NOMO-1 treated with dmso at 0.1 percent for 144 hours (cell line): ENCODE data around the gene MSMO1.
A peak's percentile ranks its signal among the peaks of the same experiment; 100 is the strongest.

ENCODE experiments used
- DNase-seq: peaks from one replicate; lab custom pipeline; 2025; ENCODE audit not compliant: unreplicated experiment; lab: John Stamatoyannopoulos, UW

MSMO1 gene

DNA sequence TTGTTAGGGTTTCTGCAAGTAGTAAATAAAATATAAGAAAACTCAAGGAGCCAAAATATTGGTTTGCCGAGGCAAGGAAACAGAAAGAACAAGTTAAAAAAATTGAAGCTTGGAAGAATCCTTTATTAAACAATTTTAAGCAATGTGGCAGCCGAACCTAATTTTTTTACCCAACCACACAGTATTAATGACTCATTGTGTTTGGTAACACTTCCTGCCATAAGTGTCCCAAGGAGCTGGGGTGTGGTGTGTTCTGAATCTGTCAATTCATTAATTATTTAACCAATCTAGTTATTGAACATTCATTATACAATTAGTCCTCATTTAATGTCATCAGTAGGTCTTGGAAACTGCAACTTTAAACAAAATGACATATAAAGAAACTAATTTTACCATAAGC is 32.0 kb downstream of the MSMO1 start:
- DNase-seq: peak; percentile 15

DNA sequence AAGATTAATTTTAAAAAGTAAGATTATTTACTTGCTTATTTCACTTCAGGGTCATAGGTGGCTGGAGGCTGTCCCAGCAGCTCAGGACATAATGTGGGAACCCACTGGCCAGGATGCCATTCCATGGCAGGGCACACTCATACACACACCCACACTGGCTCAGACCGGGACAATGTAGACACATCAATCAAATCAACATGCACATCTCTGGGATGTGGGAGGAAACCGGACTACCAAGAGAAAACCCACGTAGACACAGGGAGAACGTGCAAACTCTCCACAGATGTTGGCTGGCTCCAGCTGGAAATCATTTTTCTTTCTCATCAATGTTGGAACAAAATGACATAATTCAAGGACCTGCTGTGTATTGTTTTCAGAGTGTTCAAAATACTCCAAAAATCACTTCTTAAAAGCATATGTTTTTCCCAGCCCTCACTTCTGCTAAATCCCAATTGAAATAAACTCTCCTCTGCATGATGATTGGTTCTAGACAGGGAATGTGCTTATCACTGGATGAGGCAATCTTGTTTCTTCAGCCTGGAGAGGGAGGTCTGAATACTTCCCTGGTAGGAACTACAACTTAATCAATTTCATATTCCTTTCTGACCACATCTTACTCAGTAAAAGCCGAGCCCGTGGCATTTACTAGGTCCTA is 32.7 kb downstream of the MSMO1 start:
- no peak for DNase-seq

DNA sequence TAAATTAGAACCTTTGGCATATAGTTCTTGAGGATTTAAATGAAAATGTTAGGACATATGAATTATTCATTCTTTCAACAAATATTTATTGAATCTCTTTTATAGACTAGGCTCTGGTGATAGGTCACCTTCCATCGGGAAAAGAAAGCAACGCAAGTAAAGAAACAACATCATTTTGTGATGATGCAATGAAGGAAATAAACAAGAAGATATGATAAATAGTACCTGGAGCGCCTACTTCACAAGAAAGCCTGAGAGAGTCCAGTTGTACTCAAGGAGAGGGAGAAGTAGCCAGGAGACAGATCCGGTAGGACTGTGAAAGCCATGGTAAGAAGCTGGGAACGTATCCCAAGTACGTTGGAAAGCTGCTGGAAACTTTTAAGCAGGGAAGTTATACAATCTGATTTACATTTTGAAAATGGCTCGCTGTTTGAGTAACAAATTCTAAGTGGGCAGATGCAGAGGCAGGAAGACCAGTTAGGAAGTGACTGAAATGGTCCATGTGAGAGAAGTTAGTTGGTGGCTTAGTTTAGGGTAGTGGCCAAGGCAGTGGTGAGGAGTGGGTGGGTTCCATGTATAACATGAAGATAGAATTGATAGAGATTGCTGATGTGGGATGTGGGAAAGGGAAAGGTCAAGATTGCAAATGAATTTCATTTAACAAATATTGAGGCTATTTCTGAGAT is 33.7 kb downstream of the MSMO1 start:
- DNase-seq: no peak

DNA sequence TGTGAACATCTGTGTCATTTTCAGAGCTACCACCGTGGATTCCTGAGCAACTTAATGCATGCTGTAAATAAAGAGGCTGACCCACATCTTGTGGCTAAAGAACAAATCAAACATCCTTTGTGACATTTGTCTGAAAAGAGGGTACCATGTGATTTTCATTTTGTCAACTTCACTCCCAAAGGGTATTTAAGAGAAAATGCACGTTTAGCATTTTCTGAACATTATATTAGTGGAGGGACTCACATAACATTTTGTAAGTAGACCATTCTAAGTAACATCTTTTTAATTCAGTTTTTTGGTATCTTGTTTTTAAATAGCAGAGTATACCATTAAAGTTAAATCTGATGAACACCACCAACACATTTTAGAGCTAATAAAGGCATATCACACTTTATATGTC is 34.3 kb downstream of the MSMO1 start:
- no peak for DNase-seq

DNA sequence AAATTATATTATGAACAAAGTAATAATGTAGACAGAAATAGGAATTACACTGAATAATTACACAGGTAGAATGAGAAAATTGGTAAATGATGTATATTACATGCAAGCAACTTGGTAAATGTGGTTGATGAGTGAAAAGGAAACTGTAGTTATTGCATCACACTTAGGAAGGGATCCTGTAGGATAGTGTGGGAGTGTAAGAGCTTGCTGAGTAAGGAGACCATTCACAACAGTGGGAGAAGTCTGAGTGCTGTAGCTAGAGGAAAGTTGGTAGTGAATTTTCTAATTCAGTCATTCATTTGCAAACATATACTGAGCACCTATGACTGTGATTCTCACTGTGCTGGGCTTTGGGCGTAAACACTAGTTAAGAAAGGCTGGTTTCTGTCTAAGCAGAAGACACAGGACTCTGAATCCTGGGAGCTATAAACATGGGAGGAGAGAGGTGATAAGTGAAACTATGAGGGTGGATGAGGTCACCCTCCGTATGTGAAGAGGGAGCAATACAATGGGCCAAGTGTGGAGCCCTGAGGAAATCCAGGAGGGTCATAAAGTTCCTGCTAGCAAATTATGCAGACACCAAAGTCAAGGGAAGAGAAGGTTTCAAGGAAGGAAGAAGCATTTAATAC is 37.1 kb downstream of the MSMO1 start:
- no peak for DNase-seq

DNA sequence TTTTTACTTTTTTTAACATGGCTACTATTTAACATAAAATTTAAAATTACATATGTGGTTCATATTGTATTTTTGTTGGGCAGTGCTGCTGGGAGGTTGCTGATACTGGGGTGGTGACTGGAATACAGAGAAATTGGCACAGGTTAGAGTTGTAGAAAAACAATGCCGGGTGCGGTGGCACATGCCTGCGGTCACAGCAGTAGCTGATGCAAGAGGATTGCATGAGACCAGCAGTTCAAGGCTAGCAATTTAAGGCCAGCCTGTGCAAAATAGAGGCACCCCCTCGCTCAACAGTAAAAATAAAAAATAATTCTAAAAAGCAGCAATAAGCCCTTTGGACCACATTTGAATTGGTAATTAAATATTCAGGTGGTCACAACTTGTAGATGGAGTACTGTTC is 39.6 kb downstream of the MSMO1 start:
- DNase-seq: no peak

DNA sequence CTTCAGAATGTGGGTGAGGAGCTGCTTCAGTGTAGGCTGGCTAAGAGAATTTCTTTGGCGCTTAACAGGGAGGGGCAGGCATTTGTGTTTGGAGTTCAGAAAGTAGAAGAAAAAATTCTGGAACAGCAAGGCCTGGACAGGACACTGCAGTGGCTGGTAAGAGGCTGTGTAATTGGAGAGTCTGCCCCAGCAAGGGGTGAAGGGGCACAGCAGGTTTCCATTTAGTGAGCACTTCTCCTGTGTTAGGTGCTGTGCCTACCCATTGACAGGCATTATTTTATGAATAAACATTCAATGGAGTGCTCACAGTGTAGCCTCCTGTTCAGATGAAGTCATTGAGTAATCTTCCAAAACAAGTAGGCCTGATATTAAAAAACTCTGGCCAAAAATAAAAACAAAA is 40.6 kb downstream of the MSMO1 start:
- no peak for DNase-seq

DNA sequence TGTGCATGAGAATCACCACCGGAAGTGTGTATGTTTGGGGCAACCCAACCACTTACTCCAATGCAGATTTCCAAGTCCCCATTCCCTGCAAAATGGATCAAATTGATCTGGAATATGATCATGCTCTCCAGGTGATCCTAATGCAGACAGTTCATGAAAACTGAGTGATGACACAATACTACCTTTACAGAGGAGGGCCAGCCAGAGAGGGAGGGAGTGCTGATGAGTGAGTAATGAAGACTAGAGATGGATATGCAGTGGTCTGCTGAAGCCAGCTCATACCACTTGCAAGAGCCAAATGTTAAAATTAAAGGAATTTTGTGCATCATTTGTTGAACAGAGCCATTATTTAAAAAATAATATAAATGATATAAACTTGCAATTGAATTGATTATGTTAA is 41.1 kb downstream of the MSMO1 start:
- DNase-seq: no peak

DNA sequence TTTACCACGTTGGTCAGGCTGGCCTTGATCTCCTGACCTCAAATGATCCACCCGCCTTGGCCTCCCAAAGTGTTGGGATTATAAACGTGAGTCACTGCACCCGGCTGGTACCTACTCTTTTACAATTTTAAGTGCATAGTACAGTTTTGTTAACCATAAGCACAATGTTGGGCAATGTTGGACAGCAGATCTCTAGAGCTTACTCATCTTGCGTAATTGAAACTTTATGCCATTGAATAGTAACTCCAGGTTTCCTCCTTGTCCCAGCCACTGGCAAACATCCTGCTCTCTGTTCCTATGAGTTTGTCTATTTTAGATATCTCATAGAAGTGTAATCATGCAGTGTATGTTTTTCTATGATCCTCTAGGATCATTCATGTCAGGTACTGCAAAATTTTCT is 42.1 kb downstream of the MSMO1 start:
- DNase-seq: peak; percentile 24

DNA sequence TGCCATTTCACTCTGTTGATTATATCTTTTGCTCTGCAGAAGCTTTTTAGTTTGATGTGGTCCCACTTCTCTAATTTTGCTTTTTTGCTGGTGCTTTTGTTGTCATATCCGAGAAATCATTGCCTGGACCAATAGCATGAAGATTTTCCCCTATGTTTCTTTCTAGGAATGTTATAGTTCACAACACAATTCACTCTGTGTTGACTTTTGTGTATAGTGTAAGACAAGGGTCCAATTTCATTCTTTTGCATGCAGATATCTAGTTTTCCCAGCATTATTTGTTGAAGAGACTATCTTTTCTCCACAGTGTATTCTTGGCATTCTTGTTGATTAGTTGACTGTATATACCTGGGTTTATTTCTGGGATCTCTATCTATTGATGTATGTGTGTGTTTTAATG is 43.1 kb downstream of the MSMO1 start:
- DNase-seq: no peak

DNA sequence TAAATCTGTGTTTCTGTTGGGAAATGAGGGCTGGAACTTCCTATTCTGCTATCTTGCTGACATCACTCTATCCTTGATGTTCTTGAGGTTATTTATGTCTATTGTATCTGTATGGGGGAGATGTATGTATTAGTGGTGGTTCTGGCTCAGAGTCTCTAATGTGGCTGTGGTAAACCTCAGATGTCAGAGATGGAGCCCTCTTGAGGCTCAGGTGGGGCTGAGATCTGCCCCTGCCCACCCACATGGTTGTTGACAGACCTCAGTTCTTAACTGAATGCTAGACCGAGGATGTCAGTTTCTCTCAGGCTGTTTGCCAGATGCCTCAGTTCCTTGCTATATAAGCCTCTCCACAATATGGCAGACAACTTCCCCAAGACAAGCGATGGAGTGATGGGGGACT is 48.0 kb downstream of the MSMO1 start:
- DNase-seq: no peak

DNA sequence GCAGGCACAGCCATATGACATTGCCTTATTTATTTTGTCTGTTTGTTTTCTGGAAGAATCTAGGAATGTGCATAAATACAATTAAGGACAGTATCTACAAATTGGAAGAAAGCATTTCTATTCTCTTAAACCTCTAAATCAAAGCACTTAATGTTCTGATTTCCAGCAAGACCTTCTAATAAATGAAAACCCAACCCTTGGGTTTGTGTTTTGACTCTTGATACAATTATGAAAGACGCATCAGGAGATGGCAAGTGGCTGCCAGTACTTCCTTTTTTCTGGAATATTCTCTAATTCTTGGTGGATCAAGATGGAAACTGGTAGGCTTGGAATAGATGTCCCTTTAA is 50.9 kb downstream of the MSMO1 start:
- no peak for DNase-seq

DNA sequence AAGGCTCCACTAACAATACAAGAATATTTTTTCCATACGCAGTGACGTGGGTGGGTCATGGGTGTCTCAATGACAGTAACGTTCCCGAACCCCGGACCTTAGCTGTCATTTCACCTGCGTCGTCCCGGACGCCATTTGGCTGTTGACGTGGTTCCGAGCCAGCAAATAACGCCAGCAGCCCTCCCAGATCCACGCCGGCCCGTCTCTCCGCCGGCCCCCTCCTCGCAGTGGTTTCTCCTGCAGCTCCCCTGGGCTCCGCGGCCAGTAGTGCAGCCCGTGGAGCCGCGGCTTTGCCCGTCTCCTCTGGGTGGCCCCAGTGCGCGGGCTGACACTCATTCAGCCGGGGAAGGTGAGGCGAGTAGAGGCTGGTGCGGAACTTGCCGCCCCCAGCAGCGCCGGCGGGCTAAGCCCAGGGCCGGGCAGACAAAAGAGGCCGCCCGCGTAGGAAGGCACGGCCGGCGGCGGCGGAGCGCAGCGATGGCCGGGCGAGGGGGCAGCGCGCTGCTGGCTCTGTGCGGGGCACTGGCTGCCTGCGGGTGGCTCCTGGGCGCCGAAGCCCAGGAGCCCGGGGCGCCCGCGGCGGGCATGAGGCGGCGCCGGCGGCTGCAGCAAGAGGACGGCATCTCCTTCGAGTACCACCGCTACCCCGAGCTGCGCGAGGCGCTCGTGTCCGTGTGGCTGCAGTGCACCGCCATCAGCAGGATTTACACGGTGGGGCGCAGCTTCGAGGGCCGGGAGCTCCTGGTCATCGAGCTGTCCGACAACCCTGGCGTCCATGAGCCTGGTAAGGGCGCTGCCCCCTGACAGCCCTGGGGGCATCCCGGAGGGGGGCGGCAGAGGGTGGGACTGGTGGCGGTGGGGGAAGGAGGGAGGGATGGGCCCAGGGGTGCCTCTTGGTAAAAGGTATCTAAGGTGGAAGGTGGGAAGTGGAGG is 51.5 kb downstream of the MSMO1 start, which contains the start of gene CPE:
Gene CPE (plus strand): TSS at position 264 of the 933 bp plus-strand sequence. CDS start 214 bp downstream, at position 478.
- DNase-seq: peak; percentile 78

DNA sequence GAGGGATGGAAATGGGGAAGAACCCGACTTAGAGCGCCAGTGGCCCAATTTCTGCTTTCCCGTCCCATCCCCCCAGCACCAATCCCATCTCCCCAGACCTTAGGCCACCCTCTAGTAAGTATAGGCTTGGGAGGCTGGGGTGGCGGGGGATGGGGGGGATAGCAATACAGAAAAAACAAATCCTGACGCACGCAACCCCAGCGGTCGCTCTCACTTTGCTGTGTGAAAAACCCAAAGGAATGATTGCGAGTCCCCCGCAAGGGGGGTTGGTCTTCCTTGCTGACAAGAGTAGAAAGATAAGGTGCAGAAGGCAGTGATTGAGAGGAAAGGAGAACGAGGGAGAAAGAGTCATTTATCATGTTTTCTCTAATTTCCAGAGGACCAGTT is 52.2 kb downstream of the MSMO1 start:
- DNase-seq: no peak

DNA sequence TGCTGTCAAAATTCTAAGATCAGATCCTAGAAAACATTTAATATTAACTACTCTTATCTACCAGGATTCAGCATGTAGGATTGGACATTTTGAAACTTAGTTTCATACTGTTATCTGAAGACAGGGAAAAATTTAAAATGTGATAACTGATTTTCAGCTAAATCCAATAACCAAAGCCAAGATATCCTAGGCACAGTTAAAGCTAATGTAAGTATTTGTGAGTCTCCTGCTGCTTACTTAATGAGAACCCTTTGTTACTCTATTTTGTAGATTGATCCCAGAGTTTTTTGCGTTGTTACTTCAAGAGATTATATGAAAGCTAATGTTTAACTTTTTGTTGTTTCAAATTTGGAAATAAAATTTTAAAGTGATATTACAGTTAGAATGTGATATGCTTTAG is 53.3 kb downstream of the MSMO1 start:
- DNase-seq: no peak

DNA sequence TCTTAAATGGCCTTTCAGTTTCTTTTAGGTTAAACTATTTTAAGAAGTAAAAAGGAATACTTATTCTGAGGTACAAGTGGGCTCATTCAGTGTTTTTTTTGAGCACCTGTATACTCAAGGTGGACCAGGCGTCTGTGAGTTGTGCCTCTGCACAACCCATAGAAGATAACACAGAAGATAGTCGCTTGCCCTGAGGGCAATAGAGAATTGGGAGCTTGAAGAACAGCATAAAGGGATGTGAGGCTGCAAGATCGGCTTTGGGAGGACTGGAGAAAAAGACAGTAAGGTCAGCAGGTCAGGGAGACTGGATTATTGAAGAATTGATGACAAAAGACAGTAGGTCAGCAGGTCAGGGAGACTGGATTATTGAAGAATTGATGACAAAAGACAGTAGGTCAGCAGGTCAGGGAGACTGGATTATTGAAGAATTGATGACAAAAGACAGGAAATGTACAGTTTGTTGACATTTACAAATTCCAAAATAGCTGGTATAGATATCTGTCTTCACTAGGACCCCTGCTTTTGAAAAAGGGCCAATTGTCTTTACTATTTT is 54.4 kb downstream of the MSMO1 start:
- DNase-seq: no peak

DNA sequence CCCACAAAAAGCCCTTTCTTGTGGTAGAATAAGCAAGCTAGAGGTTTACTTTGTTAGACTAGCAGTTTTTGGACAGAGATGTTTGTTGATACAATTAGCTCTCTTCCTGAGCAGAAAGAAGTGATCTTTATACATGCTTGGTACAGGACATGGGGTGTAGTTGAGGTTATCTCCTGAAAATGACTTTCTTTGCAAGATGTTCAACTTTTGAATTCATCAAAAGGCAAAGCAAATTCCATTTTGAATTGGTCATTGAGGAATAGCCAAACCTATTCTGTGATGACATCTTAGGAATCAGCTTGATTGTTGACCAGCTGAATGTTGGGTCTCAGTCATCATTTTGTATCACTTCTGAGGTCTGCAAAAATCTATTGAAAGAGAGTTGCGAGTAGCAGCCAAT is 55.2 kb downstream of the MSMO1 start:
- no peak for DNase-seq

DNA sequence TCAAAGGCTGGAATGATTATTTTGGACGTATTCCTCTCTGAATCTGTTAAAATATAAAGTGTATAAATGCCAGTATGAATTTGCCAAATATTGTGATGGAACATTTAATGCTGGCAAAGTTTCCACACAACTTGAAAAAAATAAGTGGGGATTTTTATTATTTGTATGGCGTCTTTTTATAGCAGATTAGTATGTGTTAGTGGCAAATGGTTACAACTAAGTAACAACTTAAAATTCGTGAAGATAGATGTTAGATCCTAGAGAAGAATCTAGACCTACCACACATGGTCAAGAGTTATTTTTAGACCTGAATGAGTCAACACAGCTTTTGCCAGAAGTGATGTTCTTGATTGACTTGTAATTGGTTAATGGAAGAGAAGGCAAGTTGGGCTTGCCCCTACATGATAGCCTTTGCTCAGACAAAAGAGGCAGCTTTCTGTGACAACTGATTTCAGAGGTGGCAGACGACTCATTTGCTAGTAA is 56.2 kb downstream of the MSMO1 start:
- no peak for DNase-seq

DNA sequence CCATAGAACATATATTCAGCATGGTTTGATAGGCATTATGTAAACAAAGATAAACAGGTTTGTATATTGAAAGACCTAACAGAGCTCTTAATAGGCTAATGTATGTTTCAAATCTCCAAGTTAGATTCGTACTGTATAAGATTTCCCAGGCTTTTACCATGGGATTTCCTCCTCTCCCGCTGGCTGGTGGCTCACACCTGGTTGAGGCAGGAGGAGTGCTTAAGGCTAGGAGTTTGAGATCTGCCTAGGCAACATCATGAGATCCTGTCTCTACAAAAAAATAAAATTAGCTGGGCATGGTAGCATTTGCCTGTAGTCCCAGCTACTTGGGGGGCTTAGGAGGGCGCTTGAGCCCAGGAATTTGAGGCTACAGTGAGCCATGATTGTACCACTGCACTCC is 56.7 kb downstream of the MSMO1 start:
- DNase-seq: no peak

DNA sequence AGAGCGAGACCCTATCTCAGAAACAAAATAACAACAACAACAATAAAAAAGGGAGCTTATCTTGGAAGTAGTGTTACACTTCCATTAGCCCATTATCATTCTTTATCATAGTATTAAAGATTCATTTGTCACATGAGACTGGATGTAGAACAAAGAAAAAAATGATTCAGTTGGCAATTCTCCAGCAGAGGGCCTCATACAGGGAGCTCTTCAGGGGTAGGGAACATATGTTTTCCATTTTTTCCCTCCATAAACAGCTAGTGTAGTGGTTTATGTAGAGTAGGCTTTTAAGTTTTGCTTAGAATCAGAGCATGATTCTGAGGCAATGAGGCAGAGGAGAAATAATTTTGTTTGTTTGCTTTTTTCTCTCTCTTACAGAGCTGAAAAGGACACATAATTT is 57.1 kb downstream of the MSMO1 start:
- no peak for DNase-seq

DNA sequence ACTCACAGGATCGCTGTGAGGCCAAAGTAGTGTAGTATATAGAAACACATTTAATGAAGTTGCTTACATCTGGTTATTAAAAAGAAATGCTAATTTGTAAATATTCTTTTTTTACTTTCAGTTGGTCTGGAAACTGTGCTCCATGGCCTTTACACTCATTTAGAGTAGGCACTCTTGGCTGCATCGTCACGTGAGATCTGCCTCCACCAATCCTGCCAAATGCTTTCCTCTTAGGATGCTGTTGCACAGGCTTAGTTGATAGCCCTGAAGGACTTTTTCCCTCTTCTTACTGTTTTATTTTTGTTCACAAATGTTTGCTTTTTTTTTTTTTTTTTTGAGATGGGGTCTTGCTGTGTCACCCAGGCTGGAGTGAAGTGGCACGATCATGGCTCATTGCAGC is 57.7 kb downstream of the MSMO1 start:
- no peak for DNase-seq
